Esophagus squamous epithelium (tissue), 4 donors: ENCODE measurements around the gene BMPR1B.

Source experiments
- POLR2A ChIP-seq, 4 donors: fragments of 450-650 bp; IDR thresholded peaks; one replicate each; pipeline ENCODE4 v1.6.1; 2017; ENCODE audit warnings: antibody characterized with exemption in 4 of 4, mild to moderate bottlenecking in 4 of 4, moderate library complexity in 3 of 4
- TF ChIP-seq, protein P1 (sequence below), 6 experiments: fragments of 450-650 bp in 4 of 6; fragments of 200-600 bp in 2 of 6; sonication (generic) in 2 of 6; IDR thresholded peaks; one replicate each; pipeline ENCODE4 v1.5.1; 2016 to 2019; ENCODE audit warnings: antibody characterized with exemption in 6 of 6, mild to moderate bottlenecking in 4 of 6, moderate library complexity in 4 of 6

DNA sequence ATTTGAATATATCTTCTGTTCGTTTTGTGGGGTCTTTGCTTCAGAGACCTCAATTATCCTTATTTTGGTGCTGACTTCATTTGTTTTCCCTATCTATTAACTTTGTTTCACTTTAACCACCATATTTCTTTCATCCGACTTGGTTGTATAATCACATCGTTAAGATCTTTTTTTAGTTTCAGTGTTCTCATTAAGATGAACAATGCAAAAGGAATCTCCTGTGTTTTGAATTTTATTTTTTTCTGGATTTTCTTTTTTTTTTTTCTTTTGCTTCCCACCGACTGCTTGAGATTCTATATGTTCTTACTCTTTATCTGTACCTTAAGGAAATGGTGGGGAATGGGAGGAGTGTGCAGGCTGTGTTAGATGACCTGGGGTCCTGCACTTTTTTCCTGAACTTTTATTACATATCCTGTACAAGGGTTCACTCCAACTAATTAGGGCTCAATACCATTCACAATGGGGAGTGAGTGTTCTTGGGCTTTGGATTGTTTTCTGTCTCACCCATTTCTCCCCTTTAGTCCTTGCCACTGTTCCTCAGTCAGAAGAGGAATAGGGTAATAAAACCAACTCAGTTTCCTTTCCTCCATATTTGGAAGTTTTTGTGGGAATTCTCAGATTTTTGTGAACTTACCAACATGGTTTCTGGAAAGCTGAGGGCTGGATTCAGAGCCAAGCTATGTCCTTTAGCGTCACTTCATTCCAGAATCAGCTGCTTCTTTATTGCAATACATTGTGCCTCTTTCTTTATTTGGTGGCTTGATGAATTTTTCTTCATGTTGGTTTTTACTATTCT is 43.2 kb upstream of the BMPR1B start:
- TF ChIP-seq, protein P1, sequence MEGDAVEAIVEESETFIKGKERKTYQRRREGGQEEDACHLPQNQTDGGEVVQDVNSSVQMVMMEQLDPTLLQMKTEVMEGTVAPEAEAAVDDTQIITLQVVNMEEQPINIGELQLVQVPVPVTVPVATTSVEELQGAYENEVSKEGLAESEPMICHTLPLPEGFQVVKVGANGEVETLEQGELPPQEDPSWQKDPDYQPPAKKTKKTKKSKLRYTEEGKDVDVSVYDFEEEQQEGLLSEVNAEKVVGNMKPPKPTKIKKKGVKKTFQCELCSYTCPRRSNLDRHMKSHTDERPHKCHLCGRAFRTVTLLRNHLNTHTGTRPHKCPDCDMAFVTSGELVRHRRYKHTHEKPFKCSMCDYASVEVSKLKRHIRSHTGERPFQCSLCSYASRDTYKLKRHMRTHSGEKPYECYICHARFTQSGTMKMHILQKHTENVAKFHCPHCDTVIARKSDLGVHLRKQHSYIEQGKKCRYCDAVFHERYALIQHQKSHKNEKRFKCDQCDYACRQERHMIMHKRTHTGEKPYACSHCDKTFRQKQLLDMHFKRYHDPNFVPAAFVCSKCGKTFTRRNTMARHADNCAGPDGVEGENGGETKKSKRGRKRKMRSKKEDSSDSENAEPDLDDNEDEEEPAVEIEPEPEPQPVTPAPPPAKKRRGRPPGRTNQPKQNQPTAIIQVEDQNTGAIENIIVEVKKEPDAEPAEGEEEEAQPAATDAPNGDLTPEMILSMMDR (IDR thresholded peaks at IDR 0.05), result no peak
- TF ChIP-seq POLR2A (IDR thresholded peaks at IDR 0.05), result no peak
